Right lobe of liver (tissue), 6 donors: ENCODE measurements around the gene TNFAIP8. TPM values are rescaled to one million over a fixed set of nuclear protein-coding genes. Genes with fewer than 3 reads are reported as not detected.

Experiments
- ATAC-seq, 4 donors: fragments of 200-7000 bp; cut with Tn5 transposase; one replicate each; pipeline ENCODE4 v1.9.1; 2020; ENCODE audit warnings: mild to moderate bottlenecking in 4 of 4, moderate library complexity in 4 of 4
- DNase-seq, 3 donors: peaks; one replicate each; pipeline ENCODE4 v3.0.0-alpha.2; 2020
- H3K27ac ChIP-seq, 3 donors: fragments of 200-600 bp; one replicate each; pipeline ENCODE4 v1.8.0; 2022
- H3K27me3 ChIP-seq, 2 donors: fragments of 200-600 bp; one replicate each; pipeline ENCODE4 v1.8.0; 2022
- H3K36me3 ChIP-seq, 4 donors: fragments of 200-600 bp; sonication (generic) in 1 of 4; one replicate each; pipeline versions ENCODE4 v1.5.1 to v1.8.0; 2017 to 2022; ENCODE audit warnings: control low read depth in 1 of 4
- H3K4me1 ChIP-seq, 4 donors: fragments of 200-600 bp; sonication (generic) in 1 of 4; one replicate each; pipeline versions ENCODE4 v1.5.1 to v1.8.0; 2017 to 2022; ENCODE audit warnings: control low read depth in 1 of 4
- H3K4me3 ChIP-seq, 3 donors: fragments of 200-600 bp; one replicate each; pipeline ENCODE4 v1.8.0; 2022
- H3K9me3 ChIP-seq, 4 donors: fragments of 200-600 bp; sonication (generic) in 1 of 4; one replicate each; pipeline versions ENCODE4 v1.5.1 to v1.8.0; 2017 to 2022; ENCODE audit warnings: control low read depth in 1 of 4
- POLR2A ChIP-seq: fragments of 450-650 bp; IDR thresholded peaks from one replicate; pipeline ENCODE4 v1.6.1; 2017; ENCODE audit warnings: antibody characterized with exemption, mild to moderate bottlenecking
- WGBS: methylation state at CpG from one replicate; pipeline ENCODE4 v1.1.6; 2018; ENCODE audit warnings: low coverage, low lambda C conversion rate; ENCODE audit not compliant: insufficient coverage; ENCODE audit errors: missing lambda C conversion rate; 5-methylcytosine and 5-hydroxymethylcytosine counted together
- intact Hi-C, 2 donors: fragments of 100-400 bp; cut with DNase I; formaldehyde crosslinking; loops; one replicate each; pipeline versions ENCODE4 v1.11.2 to v1.14.1; 2022
- total RNA-seq, 6 experiments: library from RNA; depleted of rRNA in 2 of 6; stranded (reverse); fragments of >200 nt in 2 of 6; fragmentation: NEBNext Ultra II Directional in 3 of 6; extraction: Animal tissue kit (Norgen Biotek cat#: 25700) in 3 of 6; gene quantifications; one replicate each; pipeline versions ENCODE4 v1.1.0 to v1.2.4, GENCODE V29; 2016 to 2023
- TF ChIP-seq, protein P1 (sequence below), 4 donors: fragments of 200-600 bp in 3 of 4; fragments of 450-650 bp in 1 of 4; IDR thresholded peaks; one replicate each; pipeline versions ENCODE4 v1.5.1 to v1.8.0; 2016 to 2022; ENCODE audit warnings: antibody characterized with exemption in 4 of 4, mild to moderate bottlenecking in 2 of 4
- donor health status: DM: no; HTN: yes; CAD: no.
- donor health status: DM: no; HTN: no; CAD: no.
- donor health status: DM: no; HTN: no; CAD: no.
- donor health status: DM: no; HTN: yes; CAD: no.
- donor health status: DM: no; HTN: yes; CAD: no.

Gene TNFAIP8
- total RNA-seq, 6 experiments from 2014 or later: 2.2 to 26.7 (median 5.4) TPM

- no peaks in the 10 kb centered on the region for H3K27me3 ChIP-seq
- H3K9me3 ChIP-seq: no peaks in the 10 kb centered on the region
- 70% methylated on average over 1 of the region's 1 CpG for WGBS
- no peak overlapping the region for H3K4me3 ChIP-seq
- no peak for DNase-seq
- no peak overlapping the region for H3K27ac ChIP-seq
- ATAC-seq: no peak
- TF ChIP-seq POLR2A: no peak
- TF ChIP-seq, protein P1, sequence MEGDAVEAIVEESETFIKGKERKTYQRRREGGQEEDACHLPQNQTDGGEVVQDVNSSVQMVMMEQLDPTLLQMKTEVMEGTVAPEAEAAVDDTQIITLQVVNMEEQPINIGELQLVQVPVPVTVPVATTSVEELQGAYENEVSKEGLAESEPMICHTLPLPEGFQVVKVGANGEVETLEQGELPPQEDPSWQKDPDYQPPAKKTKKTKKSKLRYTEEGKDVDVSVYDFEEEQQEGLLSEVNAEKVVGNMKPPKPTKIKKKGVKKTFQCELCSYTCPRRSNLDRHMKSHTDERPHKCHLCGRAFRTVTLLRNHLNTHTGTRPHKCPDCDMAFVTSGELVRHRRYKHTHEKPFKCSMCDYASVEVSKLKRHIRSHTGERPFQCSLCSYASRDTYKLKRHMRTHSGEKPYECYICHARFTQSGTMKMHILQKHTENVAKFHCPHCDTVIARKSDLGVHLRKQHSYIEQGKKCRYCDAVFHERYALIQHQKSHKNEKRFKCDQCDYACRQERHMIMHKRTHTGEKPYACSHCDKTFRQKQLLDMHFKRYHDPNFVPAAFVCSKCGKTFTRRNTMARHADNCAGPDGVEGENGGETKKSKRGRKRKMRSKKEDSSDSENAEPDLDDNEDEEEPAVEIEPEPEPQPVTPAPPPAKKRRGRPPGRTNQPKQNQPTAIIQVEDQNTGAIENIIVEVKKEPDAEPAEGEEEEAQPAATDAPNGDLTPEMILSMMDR (IDR thresholded peaks at IDR 0.05): no peak
- intact Hi-C loops: no loop called here
- no peaks in the 10 kb centered on the region for H3K36me3 ChIP-seq
- no peaks in the 10 kb centered on the region for H3K4me1 ChIP-seq
Measured at GRCh38 chr5:119347991-119348390, 7.8 kb upstream of the TNFAIP8 start.

DNA sequence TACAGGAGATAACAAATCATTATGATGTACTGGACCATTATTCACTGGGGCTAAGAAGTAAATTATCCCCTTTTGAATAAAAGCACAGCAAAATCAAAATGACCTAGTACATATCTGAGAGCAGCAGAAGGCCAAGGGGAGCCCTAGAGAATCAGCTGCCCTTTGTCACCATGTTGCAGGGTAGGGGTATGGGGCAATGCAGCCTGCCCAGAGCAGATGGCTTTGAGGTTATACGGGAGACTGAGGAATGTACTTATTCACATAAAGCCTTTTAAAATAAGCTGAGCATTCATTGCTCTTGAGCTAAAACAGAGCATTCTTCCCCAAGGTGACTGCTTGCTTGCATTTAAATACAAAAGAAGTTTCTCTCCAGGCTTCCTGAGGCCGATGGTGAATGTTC, 2.6 kb upstream of the TNFAIP8 start:
- no peak overlapping the region for H3K27ac ChIP-seq
- ATAC-seq: no peak
- TF ChIP-seq POLR2A: no peak
- TF ChIP-seq, protein P1 (IDR thresholded peaks at IDR 0.05): no peak
- H3K27me3 ChIP-seq: no peaks in the 10 kb centered on the region
- intact Hi-C loops: no loop called here
- DNase-seq: no peak
- 70% methylated on average over 2 of the region's 2 CpGs for WGBS
- H3K4me3 ChIP-seq: no peak overlapping the region
- no peaks in the 10 kb centered on the region for H3K9me3 ChIP-seq
- no peaks in the 10 kb centered on the region for H3K36me3 ChIP-seq
- H3K4me1 ChIP-seq: peaks cover 0 to 5% (median 0%) of the 10 kb centered on the region in 4 donors

DNA sequence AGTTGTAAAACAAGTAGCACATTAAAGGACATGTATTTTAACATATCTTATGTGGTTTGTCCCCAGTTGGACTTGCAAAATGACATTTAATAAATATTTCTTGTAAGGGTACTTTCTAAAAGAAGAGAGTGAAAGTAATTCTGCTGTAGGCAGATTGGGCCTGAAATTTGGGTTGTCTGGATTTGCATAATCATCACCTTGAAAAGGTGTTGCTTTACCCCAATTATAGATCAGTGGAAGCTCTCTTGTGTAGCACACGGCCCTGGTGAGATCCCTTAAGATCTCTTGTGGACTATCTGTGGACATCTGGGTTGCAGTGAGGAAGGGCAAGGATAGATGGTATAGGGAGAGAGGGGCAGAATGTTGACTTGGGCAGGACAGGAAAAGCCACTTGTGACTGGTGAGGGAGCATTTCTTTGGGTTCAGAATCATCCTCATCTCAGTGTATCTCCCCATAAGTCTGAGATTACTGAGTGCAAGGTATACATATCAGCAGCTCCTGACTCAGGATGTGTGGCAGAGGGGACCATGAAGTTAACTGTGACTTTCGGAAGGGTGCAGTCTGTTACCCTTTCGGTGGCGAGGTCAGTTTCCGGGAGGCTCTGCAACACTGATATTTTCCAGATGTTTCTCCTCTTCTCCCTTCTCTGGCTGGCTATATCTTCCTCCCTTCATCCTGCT, 2.0 kb upstream of the TNFAIP8 start:
- WGBS: 43% methylated on average over 4 of the region's 5 CpGs
- no peaks in the 10 kb centered on the region for H3K36me3 ChIP-seq
- no peaks in the 10 kb centered on the region for H3K27me3 ChIP-seq
- no peak for ATAC-seq
- no peaks in the 10 kb centered on the region for H3K9me3 ChIP-seq
- no peak overlapping the region for H3K27ac ChIP-seq
- peaks cover 0 to 5% (median 0%) of the 10 kb centered on the region in 4 donors for H3K4me1 ChIP-seq
- no peak overlapping the region for H3K4me3 ChIP-seq
- TF ChIP-seq POLR2A: no peak
- TF ChIP-seq, protein P1 (IDR thresholded peaks at IDR 0.05): no peak
- intact Hi-C loops: no loop called here
- no peak for DNase-seq

GRCh38 chr5:119354537-119355243, 1.1 kb upstream of the TNFAIP8 start:
- ATAC-seq: no peak
- H3K27me3 ChIP-seq: no peaks in the 10 kb centered on the region
- H3K4me3 ChIP-seq: no peak overlapping the region
- no peak for DNase-seq
- no peak for TF ChIP-seq POLR2A
- TF ChIP-seq, protein P1 (IDR thresholded peaks at IDR 0.05): no peak
- 82% methylated on average over 10 of the region's 10 CpGs for WGBS
- no peaks in the 10 kb centered on the region for H3K36me3 ChIP-seq
- intact Hi-C loops: no loop called here
- no peak overlapping the region for H3K27ac ChIP-seq
- no peaks in the 10 kb centered on the region for H3K9me3 ChIP-seq
- peaks cover 0 to 5% (median 0%) of the 10 kb centered on the region in 4 donors for H3K4me1 ChIP-seq
